Subcutaneous adipose tissue (tissue), 4 donors: ENCODE results near the gene FRMD4A. TPM values are rescaled to one million over a fixed set of nuclear protein-coding genes. Genes with fewer than 3 reads are reported as not detected.

Source experiments
- CTCF ChIP-seq: fragments of 450-650 bp; IDR thresholded peaks from one replicate; pipeline ENCODE4 v1.5.1; 2016; ENCODE audit warnings: low read depth, mild to moderate bottlenecking, control low read depth, antibody characterized with exemption, moderate library complexity
- total RNA-seq, 4 donors: library from RNA; depleted of rRNA; stranded (reverse); fragments of >200 nt; gene quantifications; one replicate each; pipeline ENCODE4 v1.1.0, GENCODE V29; 2016

The FRMD4A gene
- total RNA-seq, 4 donors from 2014 or later = 70.0 to 206 (median 81.4) TPM

- no peak for TF ChIP-seq CTCF
These were observed 469.8 kb downstream of the FRMD4A start for GRCh38 chr10:13860886-13861285.

GRCh38 chr10:13859979-13860654 is 470.6 kb downstream of the FRMD4A start:
- no peak for TF ChIP-seq CTCF

GRCh38 chr10:13858709-13859108 is 472.0 kb downstream of the FRMD4A start:
- no peak for TF ChIP-seq CTCF

- no peak for TF ChIP-seq CTCF
These were observed 473.3 kb downstream of the FRMD4A start for GRCh38 chr10:13857451-13857850.

GRCh38 chr10:13853854-13854253 is 476.9 kb downstream of the FRMD4A start:
- TF ChIP-seq CTCF = no peak

- TF ChIP-seq CTCF = no peak
These were observed 477.9 kb downstream of the FRMD4A start for GRCh38 chr10:13852872-13853271.

- no peak for TF ChIP-seq CTCF
These were observed 478.8 kb downstream of the FRMD4A start for GRCh38 chr10:13851906-13852305.
